Superior temporal gyrus (tissue), 1 donor: ENCODE data around the gene PRRT4.

Source experiments
- DNase-seq: peaks from one replicate; pipeline ENCODE4 v3.0.0-alpha.2; 2016; ENCODE audit errors: extremely low spot score

Gene PRRT4

GRCh38 chr7:128361411-128362379 lies at the start of gene PRRT4:
Gene PRRT4 (minus strand): TSS chr7:128361690.
- DNase-seq, result peak; percentile 16

- DNase-seq, result no peak
These were observed 48.9 kb upstream of the PRRT4 start for GRCh38 chr7:128410451-128410753.

DNA sequence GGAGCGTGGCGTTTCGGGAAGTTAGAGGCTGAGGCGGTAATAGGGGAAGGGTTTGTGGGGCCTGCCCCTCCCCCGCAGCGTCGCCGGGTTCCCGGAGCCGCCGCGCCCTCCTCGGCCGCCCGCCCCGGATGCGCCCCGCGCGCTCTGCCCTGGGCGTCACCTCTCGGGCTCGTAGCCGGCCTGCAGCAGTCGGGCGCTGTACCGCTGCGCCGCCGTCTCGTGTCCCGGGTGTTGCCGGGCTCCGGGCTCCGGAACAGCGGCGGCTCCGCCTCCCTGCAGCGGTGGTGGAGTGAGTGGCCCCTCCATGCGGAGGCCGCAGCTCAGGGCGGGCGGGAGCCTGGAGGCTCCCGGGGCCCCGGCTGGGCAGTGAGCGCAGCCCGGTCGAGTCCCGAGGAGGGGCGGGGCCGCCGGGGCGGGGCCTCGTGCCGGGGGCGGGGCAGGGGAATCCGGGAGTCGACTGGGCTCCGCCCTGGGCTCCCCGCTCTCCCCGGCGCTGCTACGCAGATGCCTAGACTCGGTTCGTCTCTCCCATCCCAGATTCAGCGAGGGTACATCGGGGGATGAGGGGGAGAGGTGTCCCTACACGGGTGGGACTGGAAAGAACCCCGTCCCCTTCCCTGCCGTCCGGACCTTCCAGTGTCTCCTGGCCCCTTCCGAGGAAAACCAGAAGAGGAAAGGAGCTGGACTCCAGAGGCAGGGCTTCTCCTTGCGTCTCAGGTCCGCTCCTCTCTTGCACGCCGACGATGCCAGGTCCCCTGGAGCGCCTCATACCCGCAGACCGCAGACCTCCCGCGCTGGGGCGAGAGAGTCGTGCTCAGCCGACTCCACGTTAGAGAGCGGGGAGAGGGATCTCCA lies 48.3 kb upstream of the PRRT4 start, which contains the start of gene IMPDH1:
IMPDH1 (minus strand) TSS at position 387 of the 855 bp plus-strand sequence; CDS start at position 306, 81 bp downstream.
- DNase-seq, result peak; percentile 64

DNA sequence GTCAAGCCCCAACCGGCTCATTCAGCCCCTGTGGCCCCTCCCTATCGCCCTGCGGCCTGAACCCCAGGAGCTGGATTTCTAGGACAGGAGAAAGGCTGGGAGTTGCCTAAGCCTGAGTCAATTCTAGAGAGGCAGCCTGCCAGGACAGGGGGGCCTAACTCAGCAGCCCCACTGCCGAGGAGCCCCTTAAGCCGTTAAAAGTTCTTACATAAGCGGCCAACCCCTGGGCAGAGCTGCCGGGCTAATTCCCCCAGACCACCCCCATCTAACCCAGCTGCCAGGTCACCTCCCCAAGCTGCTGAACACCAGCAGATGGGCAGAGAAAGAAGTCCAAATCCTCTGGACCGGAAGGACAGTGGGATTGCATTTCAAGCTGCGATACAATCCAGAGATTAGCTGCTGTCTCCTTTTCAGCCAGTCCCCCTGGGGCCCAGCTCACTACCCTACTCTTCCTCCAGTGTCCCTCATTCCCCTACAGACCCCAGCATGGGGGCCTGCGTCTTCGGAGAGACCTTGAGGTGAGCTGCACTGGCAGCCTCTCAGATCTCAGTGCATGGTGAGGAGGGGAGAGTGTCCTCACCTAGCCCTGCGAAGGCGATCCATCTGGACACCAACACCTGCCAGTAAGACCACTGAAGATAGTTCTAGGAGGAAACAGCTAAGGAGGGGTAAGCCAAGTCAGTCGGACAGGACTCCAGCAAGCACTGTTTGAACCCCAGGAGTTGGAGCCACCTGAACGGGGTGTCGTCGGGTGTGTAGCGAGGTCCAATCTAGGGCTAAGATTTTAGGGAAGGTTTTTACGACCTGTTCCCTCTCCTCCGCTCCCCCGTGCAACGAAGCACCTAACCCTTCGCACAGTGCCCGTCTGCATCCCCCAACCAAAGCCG lies 47.5 kb upstream of the PRRT4 start:
- no peak for DNase-seq

DNA sequence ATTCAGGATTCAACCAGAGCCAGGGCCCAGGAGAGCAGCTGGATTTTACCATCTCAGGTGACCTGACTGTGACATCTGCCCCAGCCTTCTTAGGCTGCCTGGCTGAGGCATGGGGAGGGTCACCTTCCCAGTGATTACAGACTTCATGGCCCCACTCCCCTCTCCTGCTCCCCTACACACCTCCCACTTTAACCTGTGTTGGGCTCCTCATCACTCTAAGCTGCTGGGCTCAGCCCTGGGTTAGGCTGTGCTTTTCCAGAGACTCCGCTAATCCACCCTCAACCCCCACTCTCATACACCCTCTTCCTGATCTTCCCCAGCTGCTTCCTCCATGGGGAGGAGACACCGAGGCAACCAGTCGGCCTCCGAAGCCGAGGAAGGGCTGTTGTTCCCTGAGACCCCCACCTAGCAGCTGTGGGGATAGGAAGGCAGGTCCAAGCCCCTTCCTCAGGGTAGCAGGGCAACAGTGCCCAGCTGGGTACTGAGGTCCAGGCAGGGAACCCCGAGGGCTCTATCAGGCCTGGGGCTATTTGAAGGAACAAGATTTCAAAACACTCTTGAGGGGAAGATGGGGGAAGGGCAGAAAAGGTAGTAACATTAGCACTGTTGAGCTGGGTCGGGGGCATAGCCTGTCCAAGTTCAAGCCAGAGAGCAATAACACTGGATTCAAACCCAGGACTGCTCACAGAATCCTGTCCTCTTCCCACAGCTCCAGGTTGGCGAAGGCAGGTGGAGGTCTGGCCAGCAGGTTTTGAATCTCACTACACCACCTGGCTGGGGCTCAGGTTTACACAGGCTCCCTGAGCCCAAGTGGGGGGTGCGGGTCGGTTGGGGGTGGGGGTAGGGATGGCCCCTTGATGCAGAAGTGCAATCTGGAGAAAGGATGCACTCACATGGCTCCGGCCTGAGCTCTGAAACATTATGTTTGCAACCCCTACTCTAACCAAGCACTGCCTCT lies 46.5 kb upstream of the PRRT4 start:
- DNase-seq, result no peak

GRCh38 chr7:128407233-128407589 lies 45.7 kb upstream of the PRRT4 start:
- no peak for DNase-seq

DNA sequence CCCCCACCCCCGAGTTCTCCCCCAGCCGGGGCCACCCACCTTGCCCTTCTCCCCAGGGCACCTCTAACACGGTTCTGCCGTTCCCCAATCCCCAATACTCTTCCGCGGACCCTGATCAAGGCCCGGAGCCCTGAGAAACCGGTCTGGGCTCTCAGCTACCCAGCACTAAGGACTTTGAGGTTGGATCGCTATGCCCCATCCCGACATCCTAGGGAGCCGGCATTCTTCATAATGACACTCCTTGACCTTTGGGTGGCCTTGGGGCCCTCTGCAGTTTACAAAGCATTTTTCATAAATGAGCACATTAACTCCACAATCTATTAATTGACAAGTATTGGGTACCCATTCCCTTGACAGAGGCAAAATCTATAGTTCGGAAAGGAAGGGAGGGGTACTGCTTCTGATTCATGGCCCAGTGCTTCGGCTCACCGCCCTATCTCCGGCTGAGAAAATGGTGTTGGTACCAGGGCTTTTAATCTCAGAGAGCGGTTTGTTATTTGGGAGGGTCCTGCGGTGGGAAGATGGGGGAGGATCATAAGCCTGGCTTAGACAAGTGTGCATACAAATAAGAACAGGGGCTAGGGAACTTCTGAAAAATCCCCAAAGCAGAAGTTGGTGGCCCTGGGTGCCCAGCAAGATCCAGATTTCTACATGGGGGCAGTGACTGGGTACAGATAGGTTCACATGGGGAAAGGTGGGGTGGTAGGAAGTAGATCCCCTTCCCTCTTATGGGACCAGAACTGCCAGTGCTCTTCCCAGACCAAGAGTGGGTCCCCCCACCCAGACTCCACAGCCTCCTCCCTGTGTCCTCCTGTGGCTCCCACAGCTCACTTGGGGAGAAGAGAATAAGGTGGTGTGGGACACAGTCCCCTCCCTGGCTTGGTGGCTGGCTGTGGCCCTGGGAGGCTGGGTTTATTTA lies 45.1 kb upstream of the PRRT4 start:
- DNase-seq, result no peak

DNA sequence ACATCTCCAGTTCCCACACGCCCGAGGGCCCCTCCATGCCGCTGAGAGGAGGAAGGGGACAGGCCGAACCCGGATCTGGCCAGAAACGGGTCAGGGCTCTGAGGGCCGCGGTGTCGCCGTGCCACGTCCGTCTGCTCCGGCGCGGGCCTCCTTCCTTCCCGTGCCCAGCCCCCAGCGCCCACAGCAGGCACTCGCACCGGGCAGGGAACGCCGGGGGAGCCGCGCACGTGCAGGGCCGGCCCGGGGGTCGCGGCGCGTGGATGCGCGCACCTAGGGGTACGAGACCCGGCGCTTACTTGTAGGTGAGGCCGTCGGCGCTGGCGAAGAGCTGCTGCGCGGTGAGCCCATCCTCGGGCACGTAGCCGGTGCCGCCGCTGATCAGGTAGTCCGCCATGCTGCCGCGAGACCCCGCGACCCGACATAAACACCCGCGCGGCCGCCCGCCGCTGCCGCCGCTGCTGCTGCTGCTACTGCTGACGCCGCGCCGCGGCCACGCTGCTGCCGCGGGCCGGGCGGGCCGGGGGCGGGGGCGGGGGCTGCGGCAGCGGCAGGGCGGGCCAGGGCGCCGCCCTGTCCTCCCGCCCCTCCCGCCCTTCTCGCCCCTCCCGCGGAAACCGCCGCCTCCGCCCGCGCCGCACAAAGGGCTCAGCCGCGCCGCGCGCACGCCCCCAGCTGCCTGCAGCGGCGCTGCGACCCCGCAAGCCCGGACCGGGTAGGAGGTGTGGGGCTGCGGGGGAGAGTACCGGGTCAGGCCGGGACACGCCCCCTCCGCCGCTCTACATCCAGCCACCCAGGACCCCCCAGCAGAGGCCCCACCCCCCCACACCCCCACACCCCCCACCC lies 44.2 kb upstream of the PRRT4 start:
- no peak for DNase-seq

DNA sequence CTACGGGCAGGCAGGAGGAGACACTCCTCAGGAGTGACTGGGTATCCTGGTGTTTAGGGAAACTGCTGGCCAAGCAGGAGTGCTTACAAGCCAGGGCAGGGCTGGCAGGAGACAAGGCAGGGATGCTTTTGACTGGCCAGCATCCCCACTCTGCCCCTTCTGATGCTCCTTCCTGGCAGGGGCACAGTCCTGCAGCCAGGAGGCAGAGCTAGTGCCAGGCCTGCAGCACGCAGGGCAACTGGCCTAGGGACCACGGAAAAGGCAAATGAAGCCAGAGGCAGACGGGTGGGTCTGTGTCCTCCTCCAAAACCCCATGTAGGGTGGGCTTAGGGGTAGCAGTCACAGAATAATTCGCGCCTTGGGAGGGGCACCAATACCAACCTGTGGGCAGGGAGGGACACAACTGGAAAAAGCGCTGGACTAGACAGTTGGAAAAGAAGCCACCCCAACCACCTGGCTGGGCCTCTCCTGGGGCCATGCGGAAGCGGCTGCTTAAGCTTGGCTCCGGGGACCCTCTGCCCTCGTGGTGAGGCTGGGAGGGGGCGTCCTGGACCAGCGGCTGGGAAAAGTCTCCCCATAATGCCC lies 43.5 kb upstream of the PRRT4 start:
- DNase-seq, result no peak

DNA sequence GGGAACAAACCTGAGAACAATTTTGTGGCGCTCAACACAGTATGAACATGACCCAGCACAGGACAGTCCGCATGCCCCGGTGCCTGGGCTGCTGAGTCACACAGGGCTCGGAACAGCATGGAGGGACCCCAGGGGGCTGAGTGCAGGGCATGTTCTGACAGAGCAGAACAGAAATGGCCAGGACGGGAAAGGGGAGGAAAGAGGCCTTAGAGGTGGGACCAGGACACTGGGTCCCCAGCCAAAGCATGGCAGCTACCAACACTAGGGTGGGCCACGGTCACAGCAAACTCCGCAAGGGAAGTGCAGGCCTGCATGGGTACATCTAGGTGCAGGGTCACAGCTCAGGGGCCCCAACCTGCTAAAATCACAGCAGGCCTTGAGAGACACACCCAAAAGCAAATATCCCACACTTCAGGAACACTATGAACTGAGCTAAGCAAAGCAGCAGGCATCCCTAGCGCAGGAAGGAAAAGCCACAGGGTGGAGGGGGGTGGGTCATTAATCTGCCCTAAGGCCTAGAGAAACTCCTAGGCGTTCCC lies 42.7 kb upstream of the PRRT4 start:
- no peak for DNase-seq

GRCh38 chr7:128403676-128404075 lies 42.2 kb upstream of the PRRT4 start:
- DNase-seq, result no peak

GRCh38 chr7:128402356-128402755 lies 40.9 kb upstream of the PRRT4 start:
- DNase-seq, result no peak

DNA sequence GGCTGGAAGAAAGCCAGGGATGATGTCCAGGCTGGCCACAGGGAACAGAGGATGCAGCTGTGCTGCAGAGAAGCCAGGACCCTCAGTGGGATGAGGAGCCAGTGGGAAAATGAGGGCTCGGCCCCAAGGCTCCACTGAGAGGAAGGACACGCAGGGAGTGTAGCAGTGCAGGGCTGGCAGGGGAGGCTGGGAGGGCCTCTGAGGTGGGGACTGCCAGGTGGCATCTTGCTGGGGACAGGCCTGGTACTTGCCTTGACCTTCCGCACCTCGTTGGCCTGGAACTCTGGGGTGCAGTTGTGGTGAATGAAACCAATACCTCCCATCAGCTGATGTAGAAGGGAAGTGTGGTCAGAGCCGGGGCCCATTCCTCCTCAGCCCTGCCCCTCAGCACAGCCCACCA lies 39.1 kb upstream of the PRRT4 start:
- no peak for DNase-seq

- no peak for DNase-seq
These were observed 38.5 kb upstream of the PRRT4 start for GRCh38 chr7:128399991-128400390.

GRCh38 chr7:128398841-128399135 lies 37.3 kb upstream of the PRRT4 start:
- DNase-seq, result no peak

DNA sequence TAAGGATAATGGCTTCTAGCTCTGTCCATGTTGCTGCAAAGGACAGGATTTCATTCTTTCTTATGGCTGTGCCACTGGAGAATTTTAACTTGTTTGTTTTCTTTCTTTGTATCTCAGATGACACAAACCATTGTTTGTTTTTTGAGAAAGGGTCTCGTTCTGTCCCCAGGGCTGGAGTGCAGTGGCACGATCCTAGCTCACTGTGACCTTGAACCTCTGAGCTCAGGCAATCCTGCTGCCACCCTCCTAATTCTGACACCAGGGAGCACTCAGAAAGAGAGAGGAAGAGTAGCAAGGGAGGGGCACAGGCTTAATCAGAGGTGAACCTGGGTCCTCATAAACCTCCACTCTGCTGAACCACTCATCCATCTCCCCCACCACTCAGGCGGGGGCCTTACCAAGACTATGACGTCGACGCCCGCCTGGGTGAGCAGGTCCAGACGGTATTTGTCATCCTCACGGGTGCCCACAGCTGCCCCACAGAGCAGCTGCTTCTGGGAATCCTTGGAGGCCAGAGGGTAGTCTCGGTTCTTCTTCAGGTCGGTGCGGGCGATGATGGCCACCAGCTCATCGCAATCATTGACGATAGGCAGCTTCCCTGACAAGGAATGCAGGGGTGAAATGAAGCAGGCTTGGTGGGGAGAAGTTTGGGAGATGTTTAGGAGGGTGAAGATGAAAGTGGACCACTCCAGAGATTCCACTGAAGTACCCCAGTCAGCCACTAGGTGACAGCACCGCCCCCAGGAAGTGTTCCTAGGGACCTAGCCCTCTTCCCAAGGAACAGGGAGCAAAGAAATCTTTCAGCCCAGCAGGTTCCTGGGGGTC lies 36.7 kb upstream of the PRRT4 start:
- peak; percentile 82 for DNase-seq

- no peak for DNase-seq
These were observed 34.9 kb upstream of the PRRT4 start for GRCh38 chr7:128396357-128396756.
